HepG2 (cell line): ENCODE data around the gene EXOC5. TPM values are rescaled to one million over a fixed set of nuclear protein-coding genes. Genes with fewer than 3 reads are reported as not detected.

ENCODE experiments used
- ATAC-seq: fragments of 200-7000 bp; cut with Tn5 transposase; 3 replicates; pipeline ENCODE4 v1.9.1; 2020; ENCODE audit warnings: mild to moderate bottlenecking, moderate library complexity
- BruUV-seq: library from RNA; stranded (reverse); fragments of 400-500 nt; replicated peaks from 2 replicates; lab custom pipeline; 2021; lab: Mats Ljungman, UMichigan
- CTCF ChIA-PET: fragments of 300-600 bp; formaldehyde crosslinking; extraction: SDS; loops from one replicate; lab custom pipeline; 2021; ENCODE audit warnings: low total read pairs, inconsistent platforms, low intra/inter-chr PET ratio; lab: Yijun Ruan, JAX
- POLR2A ChIA-PET: fragments of 350-600 bp; sonication (Branson Sonifier 250); formaldehyde crosslinking; loops from one replicate; lab custom pipeline; 2020; ENCODE audit warnings: antibody characterized with exemption, inconsistent platforms; lab: Yijun Ruan, JAX
- DNase-seq: peaks from one replicate; pipeline ENCODE4 v3.0.0-alpha.2; 2015; ENCODE audit warnings: low spot score
- FAIRE-seq: peaks from 3 replicates; lab custom pipeline; 2011; peaks lifted over from hg19 to GRCh38; lab: Jason Lieb, UNC
- H2AFZ ChIP-seq: one replicate; pipeline ENCODE4 v1.6.1; 2011; ENCODE audit warnings: low read length, inconsistent platforms
- H3K27ac ChIP-seq: fragments of 300-600 bp; 3 replicates; pipeline ENCODE4 v1.8.0; 2011; ENCODE audit warnings: mixed run types, mild to moderate bottlenecking, mixed read lengths, low read length, inconsistent platforms; ENCODE audit not compliant: insufficient read depth; ENCODE audit errors: extremely low read length
- H3K27me3 ChIP-seq, 2 experiments: fragments of 200-600 bp in 1 of 2; 2 replicates in 1 of 2; 3 replicates in 1 of 2; pipeline versions ENCODE4 v1.6.0 to v1.8.0; 2011; ENCODE audit warnings: low read length in 2 of 2, mild to moderate bottlenecking in 2 of 2, moderate library complexity in 2 of 2, inconsistent platforms in 1 of 2; ENCODE audit not compliant: insufficient read depth in 2 of 2, control insufficient read depth in 1 of 2
- H3K36me3 ChIP-seq, 2 experiments: fragments of 200-600 bp in 1 of 2; replicated peaks in 1 of 2; 2 replicates in 1 of 2; 3 replicates in 1 of 2; pipeline versions ENCODE4 v1.5.1 to v1.8.0; 2011; ENCODE audit warnings: low read length in 2 of 2, inconsistent platforms in 1 of 2; ENCODE audit not compliant: insufficient read depth in 2 of 2, control insufficient read depth in 1 of 2
- H3K4me1 ChIP-seq: 2 replicates; pipeline ENCODE4 v1.5.1; 2012; ENCODE audit warnings: low read length, inconsistent platforms; ENCODE audit not compliant: insufficient read depth
- H3K4me2 ChIP-seq: 2 replicates; pipeline ENCODE4 v1.6.0; 2011; ENCODE audit warnings: low read depth, low read length, inconsistent platforms
- H3K4me3 ChIP-seq, 3 experiments: fragments of 200-600 bp in 1 of 3; sonication (generic), shearing (Covaris generic) in 1 of 3; replicated peaks in 1 of 3; 2 replicates each; pipeline ENCODE4 v1.5.1; 2011 to 2016; ENCODE audit warnings: low read length in 3 of 3, inconsistent platforms in 2 of 3, low read depth in 2 of 3, mild to moderate bottlenecking in 2 of 3, control low read depth in 1 of 3, mixed read lengths in 1 of 3; ENCODE audit not compliant: insufficient read depth in 1 of 3
- H3K79me2 ChIP-seq: one replicate; pipeline ENCODE4 v1.6.1; 2011; ENCODE audit warnings: low read length, inconsistent platforms; ENCODE audit not compliant: insufficient read depth
- H3K9ac ChIP-seq: 2 replicates; pipeline ENCODE4 v1.6.0; 2011; ENCODE audit warnings: mild to moderate bottlenecking, low read depth, low read length, inconsistent platforms; ENCODE audit not compliant: insufficient read depth
- H3K9me3 ChIP-seq: 2 replicates; pipeline ENCODE4 v1.5.1; 2012; ENCODE audit warnings: mild to moderate bottlenecking, low read length
- H4K20me1 ChIP-seq: 2 replicates; pipeline ENCODE4 v1.6.0; 2011; ENCODE audit warnings: inconsistent platforms, mild to moderate bottlenecking, low read length, moderate library complexity; ENCODE audit not compliant: insufficient read depth
- ATF7 ChIP-seq, 2 experiments: fragments of 450-650 bp in 1 of 2; sonication (generic) in 1 of 2; formaldehyde crosslinking in 1 of 2; IDR thresholded peaks; 2 replicates each; pipeline versions ENCODE4 v1.4.0 to v1.6.1; 2016 to 2020; ENCODE audit warnings: antibody characterized with exemption in 1 of 2, mild to moderate bottlenecking in 1 of 2, missing genetic modification reagents in 1 of 2
- ATF7-NPFF ChIP-seq: sonication (generic); formaldehyde crosslinking; IDR thresholded peaks from 2 replicates; pipeline ENCODE4 v1.8.1; 2023; ENCODE audit warnings: mild to moderate bottlenecking, low read depth, missing genetic modification reagents, moderate library complexity
- CBFB ChIP-seq: sonication (generic); formaldehyde crosslinking; IDR thresholded peaks from 2 replicates; pipeline ENCODE4 v1.4.0; 2020; ENCODE audit warnings: missing genetic modification reagents
- CC2D1A ChIP-seq: sonication (generic); formaldehyde crosslinking; IDR thresholded peaks from 2 replicates; pipeline ENCODE4 v1.8.1; 2023; ENCODE audit warnings: mild to moderate bottlenecking, missing genetic modification reagents
- HNF4A ChIP-seq: sonication (generic); formaldehyde crosslinking; IDR thresholded peaks from 2 replicates; pipeline ENCODE4 v1.4.0; 2020; ENCODE audit warnings: missing genetic modification reagents
- HOXD1 ChIP-seq: sonication (generic); formaldehyde crosslinking; IDR thresholded peaks from 2 replicates; pipeline ENCODE4 v1.5.0; 2020; ENCODE audit warnings: missing genetic modification reagents
- LCORL ChIP-seq, 2 experiments: fragments of 450-650 bp in 1 of 2; sonication (generic) in 1 of 2; formaldehyde crosslinking in 1 of 2; IDR thresholded peaks; 2 replicates each; pipeline versions ENCODE4 v1.5.0 to v1.6.1; 2017 to 2020; ENCODE audit warnings: antibody characterized with exemption in 1 of 2, missing genetic modification reagents in 1 of 2
- MAFG ChIP-seq: sonication (generic); formaldehyde crosslinking; IDR thresholded peaks from 2 replicates; pipeline ENCODE4 v1.5.1; 2020; ENCODE audit warnings: mild to moderate bottlenecking, missing genetic modification reagents
- NR2F6 ChIP-seq, 2 experiments: IDR thresholded peaks; 2 replicates each; pipeline ENCODE4 v1.6.1; 2016; ENCODE audit warnings: antibody characterized with exemption in 1 of 2, mild to moderate bottlenecking in 1 of 2
- PHF21A ChIP-seq: sonication (generic); formaldehyde crosslinking; IDR thresholded peaks from 2 replicates; pipeline ENCODE4 v1.5.0; 2020; ENCODE audit warnings: mild to moderate bottlenecking, missing genetic modification reagents
- SCMH1 ChIP-seq: sonication (generic); formaldehyde crosslinking; IDR thresholded peaks from 2 replicates; pipeline ENCODE4 v1.9.0; 2021; ENCODE audit warnings: missing genetic modification reagents, mild to moderate bottlenecking, borderline replicate concordance
- SRSF1 ChIP-seq: fragments of 200-400 bp; formaldehyde crosslinking; optimal IDR thresholded peaks from 2 replicates; pipeline ENCODE3; 2017; ENCODE audit warnings: mild to moderate bottlenecking, low read depth, low read length, moderate library complexity
- TBL1XR1 ChIP-seq: fragments of 150-350 bp; IDR thresholded peaks from 2 replicates; pipeline ENCODE4 v1.6.1; 2014; ENCODE audit warnings: borderline replicate concordance, low read length; ENCODE audit not compliant: partially characterized antibody
- ZBTB20 ChIP-seq: sonication (generic); formaldehyde crosslinking; IDR thresholded peaks from 2 replicates; pipeline ENCODE4 v1.8.1; 2023; ENCODE audit warnings: missing genetic modification reagents, low read depth, mild to moderate bottlenecking, borderline replicate concordance
- ZC3H4 ChIP-seq: sonication (generic); formaldehyde crosslinking; IDR thresholded peaks from 2 replicates; pipeline ENCODE4 v1.4.0; 2020; ENCODE audit warnings: missing genetic modification reagents, borderline replicate concordance
- ZNF10 ChIP-seq: sonication (generic); formaldehyde crosslinking; IDR thresholded peaks from 2 replicates; pipeline ENCODE4 v1.4.0; 2020; ENCODE audit warnings: mild to moderate bottlenecking, low read depth, missing genetic modification reagents, borderline replicate concordance
- ZNF317 ChIP-seq: sonication (generic); formaldehyde crosslinking; IDR thresholded peaks from 2 replicates; pipeline ENCODE4 v1.5.0; 2020; ENCODE audit warnings: mild to moderate bottlenecking, missing genetic modification reagents
- WGBS: methylation state at CpG from one replicate; pipeline ENCODE4 v1.1.6; 2017; ENCODE audit warnings: low lambda C conversion rate; 5-methylcytosine and 5-hydroxymethylcytosine counted together
- in situ Hi-C: cut with HindIII; loops from 2 replicates; pipeline ENCODE4 v1.10.0; 2017; ENCODE audit warnings: low pct_unique_long_range_greater_than_20kb; ENCODE audit not compliant: extremely low pct_ligation_motif_present
- intact Hi-C: fragments of 100-400 bp; cut with micrococcal nuclease; formaldehyde crosslinking; loops from one replicate; pipeline ENCODE4 v1.10.0; 2022; ENCODE audit not compliant: unreplicated experiment
- polyA plus RNA-seq, 8 experiments: library from polyadenylated mRNA; depleted of rRNA in 3 of 8; stranded (reverse) in 7 of 8; unstranded in 1 of 8; fragments of >200 nt; fragmentation: Illumina TruSeq in 4 of 8; extraction: Trizol in 4 of 8; gene quantifications; 2 replicates each; pipeline versions ENCODE4 v1.2.1 to v1.2.3, GENCODE V29; 2011 to 2016; ENCODE audit warnings: low read depth in 4 of 8, missing spikeins in 1 of 8, mixed read lengths in 1 of 8; ENCODE audit not compliant: insufficient read depth in 1 of 8
- total RNA-seq, 5 experiments: library from RNA; depleted of rRNA; stranded (reverse); fragments of >200 nt; fragmentation: Illumina TruSeq; extraction: Trizol; gene quantifications; 2 replicates each; pipeline ENCODE4 v1.2.3, GENCODE V29; 2016; ENCODE audit warnings: low read depth in 1 of 5
- TF ChIP-seq, protein P1 (sequence below): IDR thresholded peaks from 2 replicates; pipeline ENCODE4 v1.6.1; 2016; ENCODE audit warnings: missing compliant biosample characterization, missing genetic modification reagents, borderline replicate concordance
- TF ChIP-seq, protein P2 (sequence below): sonication (generic); formaldehyde crosslinking; IDR thresholded peaks from 2 replicates; pipeline ENCODE4 v1.5.0; 2020; ENCODE audit warnings: missing genetic modification reagents

The EXOC5 gene
- total and polyA plus RNA-seq, 2 of the 13 experiments (the other 11 are each of a cell fraction or from before 2014, with no cell fraction given): 15.1 to 43.8 TPM

DNA sequence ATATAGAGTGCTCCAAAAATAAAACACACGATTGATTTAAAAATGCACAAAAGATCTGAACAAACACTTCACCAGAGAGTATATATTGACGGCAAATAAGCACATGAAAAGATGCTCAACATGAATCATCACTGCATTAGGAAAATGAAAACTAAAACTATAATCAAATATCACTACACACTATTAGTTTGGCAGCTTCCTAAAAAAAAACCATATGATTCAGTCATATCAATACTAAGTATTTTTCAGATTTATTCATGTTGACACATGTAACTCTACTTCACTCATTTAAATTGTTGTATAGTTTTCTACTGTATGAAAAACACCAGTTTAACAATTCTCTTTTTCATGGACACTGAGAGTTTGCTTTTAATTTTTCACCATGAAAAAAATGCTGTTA, 41.6 kb downstream of the EXOC5 start:
- intact Hi-C loops: no loop called here
- Histone ChIP-seq H4K20me1 (no peaks in the 10 kb centered on the region), H3K79me2 (no peaks in the 10 kb centered on the region), H3K36me3 (peaks cover 1 to 9% of the 10 kb centered on the region in 2 experiments; a peak in 2 of 5 replicates), H3K4me2 (no peak overlapping the region), H3K9me3 (no peaks in the 10 kb centered on the region), H3K4me1 (no peaks in the 10 kb centered on the region), H3K4me3 (no peak overlapping the region), H3K27me3 (no peaks in the 10 kb centered on the region), H3K27ac (no peak overlapping the region), H2AFZ (no peak overlapping the region), H3K9ac (no peak overlapping the region)
- DNase-seq (no peak), ATAC-seq (no peak), FAIRE-seq (no peak)
- TF ChIP-seq, protein P1, sequence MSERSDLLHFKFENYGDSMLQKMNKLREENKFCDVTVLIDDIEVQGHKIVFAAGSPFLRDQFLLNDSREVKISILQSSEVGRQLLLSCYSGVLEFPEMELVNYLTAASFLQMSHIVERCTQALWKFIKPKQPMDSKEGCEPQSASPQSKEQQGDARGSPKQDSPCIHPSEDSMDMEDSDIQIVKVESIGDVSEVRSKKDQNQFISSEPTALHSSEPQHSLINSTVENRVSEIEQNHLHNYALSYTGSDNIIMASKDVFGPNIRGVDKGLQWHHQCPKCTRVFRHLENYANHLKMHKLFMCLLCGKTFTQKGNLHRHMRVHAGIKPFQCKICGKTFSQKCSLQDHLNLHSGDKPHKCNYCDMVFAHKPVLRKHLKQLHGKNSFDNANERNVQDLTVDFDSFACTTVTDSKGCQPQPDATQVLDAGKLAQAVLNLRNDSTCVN (CRISPR knock-in tag): no peak
- TF ChIP-seq ZNF10 (CRISPR knock-in tag) (no peak), ATF7 (IDR thresholded peaks at IDR 0.05) (no peak), ATF7 (CRISPR knock-in tag; IDR thresholded peaks at IDR 0.05) (no peak), SRSF1 (no peak), ZBTB20 (CRISPR knock-in tag) (no peak), ZC3H4 (no peak), NR2F6 (IDR thresholded peaks at IDR 0.05) (no peak), NR2F6 (CRISPR knock-in tag; IDR thresholded peaks at IDR 0.05) (no peak)
- ChIA-PET POLR2A (no interaction called here), CTCF (no interaction called here)
- no TSS peak for BruUV-seq
- 99% methylated on average over 2 of the region's 2 CpGs for WGBS
- in situ Hi-C loops: no loop called here

DNA sequence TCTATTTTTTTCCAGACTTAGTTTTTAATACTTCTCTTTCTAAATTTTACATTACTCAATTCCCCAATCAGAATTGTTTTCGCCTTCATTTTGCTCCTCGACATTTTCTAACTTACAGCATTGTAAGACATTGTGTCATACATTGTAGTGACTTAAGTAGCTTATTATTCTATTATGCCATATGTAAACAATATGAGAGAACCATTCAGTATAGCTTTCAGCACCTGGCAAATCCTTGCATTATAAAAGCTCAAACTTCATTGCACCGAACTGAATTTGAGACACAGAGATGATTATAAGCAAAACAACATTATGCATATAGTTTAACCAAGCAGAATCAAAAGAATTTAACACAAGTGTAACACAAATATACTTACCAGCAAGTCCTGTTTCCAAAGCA, 46.8 kb downstream of the EXOC5 start:
- CTCF ChIA-PET: no interaction called here
- no peak overlapping the region for H2AFZ ChIP-seq
- intact Hi-C loops: no loop called here
- DNase-seq (no peak), ATAC-seq (no peak), FAIRE-seq (no peak)
- no TSS peak for BruUV-seq
- over 99% methylated on average over 3 of the region's 3 CpGs for WGBS
- H3K4me3 ChIP-seq: no peak overlapping the region
- in situ Hi-C loops: no loop called here
- POLR2A ChIA-PET: no interaction called here
- peaks cover 0 to 26% of the 10 kb centered on the region in 2 experiments; a peak in 1 of 5 replicates for H3K36me3 ChIP-seq
- no peaks in the 10 kb centered on the region for H3K4me1 ChIP-seq
- H3K4me2 ChIP-seq: no peak overlapping the region
- H3K9ac ChIP-seq: no peak overlapping the region
- H4K20me1 ChIP-seq: no peaks in the 10 kb centered on the region
- H3K79me2 ChIP-seq: no peaks in the 10 kb centered on the region
- H3K27me3 ChIP-seq: no peaks in the 10 kb centered on the region
- H3K27ac ChIP-seq: no peak overlapping the region
- no peaks in the 10 kb centered on the region for H3K9me3 ChIP-seq
- TF ChIP-seq CC2D1A: no peak
- TF ChIP-seq LCORL (IDR thresholded peaks at IDR 0.05): no peak
- TF ChIP-seq LCORL (CRISPR knock-in tag; IDR thresholded peaks at IDR 0.05): no peak
- TF ChIP-seq TBL1XR1: no peak
- TF ChIP-seq ZNF317 (CRISPR knock-in tag): no peak
- TF ChIP-seq ATF7-NPFF (CRISPR knock-in tag): no peak
- TF ChIP-seq HOXD1: no peak
- TF ChIP-seq SCMH1: no peak
- TF ChIP-seq MAFG: no peak
- TF ChIP-seq, protein P2, sequence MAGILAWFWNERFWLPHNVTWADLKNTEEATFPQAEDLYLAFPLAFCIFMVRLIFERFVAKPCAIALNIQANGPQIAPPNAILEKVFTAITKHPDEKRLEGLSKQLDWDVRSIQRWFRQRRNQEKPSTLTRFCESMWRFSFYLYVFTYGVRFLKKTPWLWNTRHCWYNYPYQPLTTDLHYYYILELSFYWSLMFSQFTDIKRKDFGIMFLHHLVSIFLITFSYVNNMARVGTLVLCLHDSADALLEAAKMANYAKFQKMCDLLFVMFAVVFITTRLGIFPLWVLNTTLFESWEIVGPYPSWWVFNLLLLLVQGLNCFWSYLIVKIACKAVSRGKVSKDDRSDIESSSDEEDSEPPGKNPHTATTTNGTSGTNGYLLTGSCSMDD (CRISPR knock-in tag): no peak
- no peak for TF ChIP-seq PHF21A
- no peak for TF ChIP-seq CBFB
- no peak for TF ChIP-seq HNF4A (CRISPR knock-in tag)
